HepG2 (cell line): ENCODE measurements around the gene AIP. TPM values are rescaled to one million over a fixed set of nuclear protein-coding genes. Genes with fewer than 3 reads are reported as not detected.
A peak's percentile ranks its signal among the peaks of the same experiment; 100 is the strongest.

Source experiments
- AKNA ChIP-seq: sonication (generic); formaldehyde crosslinking; IDR thresholded peaks from 2 replicates; pipeline ENCODE4 v1.4.0; 2020; ENCODE audit warnings: missing genetic modification reagents, borderline replicate concordance
- ATF7 ChIP-seq, 2 experiments: fragments of 450-650 bp in 1 of 2; sonication (generic) in 1 of 2; formaldehyde crosslinking in 1 of 2; IDR thresholded peaks; 2 replicates each; pipeline versions ENCODE4 v1.4.0 to v1.6.1; 2016 to 2020; ENCODE audit warnings: antibody characterized with exemption in 1 of 2, mild to moderate bottlenecking in 1 of 2, missing genetic modification reagents in 1 of 2
- CREB1 ChIP-seq, 2 experiments: fragments of 450-650 bp in 1 of 2; IDR thresholded peaks; 2 replicates each; pipeline ENCODE4 v1.6.1; 2016 to 2017; ENCODE audit warnings: control low read depth in 1 of 2, mild to moderate bottlenecking in 1 of 2, missing compliant biosample characterization in 1 of 2, missing genetic modification characterization in 1 of 2
- DMAP1 ChIP-seq: IDR thresholded peaks from 2 replicates; pipeline ENCODE4 v1.6.1; 2016
- FLYWCH1 ChIP-seq: sonication (generic); formaldehyde crosslinking; IDR thresholded peaks from 2 replicates; pipeline ENCODE4 v1.8.1; 2023; ENCODE audit warnings: mild to moderate bottlenecking, missing genetic modification reagents
- PPARG ChIP-seq: conservative IDR thresholded peaks from 2 replicates; pipeline ENCODE4 v1.6.1; 2016; ENCODE audit warnings: missing biosample characterization, missing genetic modification reagents
- SNAI1 ChIP-seq: sonication (generic); formaldehyde crosslinking; IDR thresholded peaks from 2 replicates; pipeline ENCODE4 v1.5.0; 2020; ENCODE audit warnings: mild to moderate bottlenecking, missing genetic modification reagents, borderline replicate concordance
- ZBED4 ChIP-seq: sonication (generic); formaldehyde crosslinking; IDR thresholded peaks from 2 replicates; pipeline ENCODE4 v1.4.0; 2020; ENCODE audit warnings: missing genetic modification reagents, borderline replicate concordance
- ZNF234 ChIP-seq: sonication (generic); formaldehyde crosslinking; conservative IDR thresholded peaks from 2 replicates; pipeline ENCODE4 v1.5.1; 2020; ENCODE audit warnings: mild to moderate bottlenecking, missing genetic modification reagents
- polyA plus RNA-seq, 8 experiments: library from polyadenylated mRNA; depleted of rRNA in 3 of 8; stranded (reverse) in 7 of 8; unstranded in 1 of 8; fragments of >200 nt; fragmentation: Illumina TruSeq in 4 of 8; extraction: Trizol in 4 of 8; gene quantifications; 2 replicates each; pipeline versions ENCODE4 v1.2.1 to v1.2.3, GENCODE V29; 2011 to 2016; ENCODE audit warnings: low read depth in 4 of 8, missing spikeins in 1 of 8, mixed read lengths in 1 of 8; ENCODE audit not compliant: insufficient read depth in 1 of 8
- total RNA-seq, 5 experiments: library from RNA; depleted of rRNA; stranded (reverse); fragments of >200 nt; fragmentation: Illumina TruSeq; extraction: Trizol; gene quantifications; 2 replicates each; pipeline ENCODE4 v1.2.3, GENCODE V29; 2016; ENCODE audit warnings: low read depth in 1 of 5
- TF ChIP-seq, protein P1 (sequence below): IDR thresholded peaks from 2 replicates; pipeline ENCODE4 v1.6.1; 2016; ENCODE audit warnings: missing genetic modification reagents, missing compliant biosample characterization
- TF ChIP-seq, protein P2 (sequence below): sonication (generic); formaldehyde crosslinking; IDR thresholded peaks from 2 replicates; pipeline ENCODE4 v1.8.0; 2022; ENCODE audit warnings: missing genetic modification reagents, mild to moderate bottlenecking, moderate library complexity, borderline replicate concordance
- TF ChIP-seq, protein P3 (sequence below): sonication (generic); formaldehyde crosslinking; IDR thresholded peaks from 2 replicates; pipeline ENCODE4 v1.4.0; 2020; ENCODE audit warnings: missing genetic modification reagents

AIP gene
- total and polyA plus RNA-seq, 2 of the 13 experiments (the other 11 are each of a cell fraction or from before 2014, with no cell fraction given), result 51.8 to 110 TPM

DNA sequence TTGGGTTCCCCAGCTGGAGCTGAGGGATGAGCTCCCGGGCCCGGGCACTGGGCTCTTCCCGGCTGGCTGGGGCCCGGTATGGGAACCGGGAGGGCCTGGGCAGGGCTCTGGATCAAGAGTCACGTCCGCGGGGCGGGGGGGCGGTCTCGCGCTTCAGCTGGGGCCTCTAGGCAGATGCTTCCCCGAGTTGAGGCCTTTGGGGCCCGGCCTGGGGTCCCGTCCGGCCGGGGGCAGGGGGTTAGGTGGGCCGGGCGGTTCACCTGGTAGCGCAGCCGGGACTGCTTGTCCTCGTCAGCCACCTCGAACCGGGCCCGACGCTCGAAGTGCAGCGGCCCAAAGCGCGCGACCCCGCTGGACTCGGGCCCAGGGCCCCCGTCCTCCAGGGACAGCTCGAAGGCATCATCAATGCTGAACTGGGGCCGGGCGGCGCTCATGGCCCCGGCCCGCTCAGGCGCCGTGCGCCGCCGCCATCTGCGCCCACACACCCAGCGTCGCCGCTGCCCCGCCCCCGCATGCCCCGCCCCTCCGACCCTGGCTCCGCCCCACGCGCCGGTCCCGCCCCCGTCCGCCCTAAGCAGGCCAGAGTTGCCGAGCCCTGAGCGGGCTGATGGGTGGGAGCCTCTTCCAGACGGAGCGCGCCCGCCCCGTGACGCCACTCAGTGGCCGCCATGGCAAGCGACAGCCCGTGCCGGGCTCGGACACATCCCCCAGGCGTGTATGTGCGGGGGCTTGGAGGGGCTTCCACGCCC is 13.9 kb upstream of the AIP start, which contains the start of gene TMEM134 (continued):
- TF ChIP-seq ZBED4 (CRISPR knock-in tag) (0 out of 2 replicates have a peak, but pooled peaks have one; percentile 7), FLYWCH1 (CRISPR knock-in tag) (no peak), ATF7 (IDR thresholded peaks at IDR 0.05) (no peak), ATF7 (CRISPR knock-in tag; IDR thresholded peaks at IDR 0.05) (0 out of 2 replicates have a peak, but pooled peaks have one; percentile 14), PPARG (CRISPR knock-in tag) (no peak), CREB1 (IDR thresholded peaks at IDR 0.05) (peak; percentile 70), CREB1 (CRISPR knock-in tag; IDR thresholded peaks at IDR 0.05) (no peak), DMAP1 (CRISPR knock-in tag) (peak; percentile 55), ZNF234 (no peak), AKNA (CRISPR knock-in tag) (no peak), SNAI1 (CRISPR knock-in tag) (no peak)
- TF ChIP-seq, protein P1, sequence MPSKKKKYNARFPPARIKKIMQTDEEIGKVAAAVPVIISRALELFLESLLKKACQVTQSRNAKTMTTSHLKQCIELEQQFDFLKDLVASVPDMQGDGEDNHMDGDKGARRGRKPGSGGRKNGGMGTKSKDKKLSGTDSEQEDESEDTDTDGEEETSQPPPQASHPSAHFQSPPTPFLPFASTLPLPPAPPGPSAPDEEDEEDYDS (CRISPR knock-in tag), result peak; percentile 56; the same call in 1 of the 2 replicates
- TF ChIP-seq, protein P2, sequence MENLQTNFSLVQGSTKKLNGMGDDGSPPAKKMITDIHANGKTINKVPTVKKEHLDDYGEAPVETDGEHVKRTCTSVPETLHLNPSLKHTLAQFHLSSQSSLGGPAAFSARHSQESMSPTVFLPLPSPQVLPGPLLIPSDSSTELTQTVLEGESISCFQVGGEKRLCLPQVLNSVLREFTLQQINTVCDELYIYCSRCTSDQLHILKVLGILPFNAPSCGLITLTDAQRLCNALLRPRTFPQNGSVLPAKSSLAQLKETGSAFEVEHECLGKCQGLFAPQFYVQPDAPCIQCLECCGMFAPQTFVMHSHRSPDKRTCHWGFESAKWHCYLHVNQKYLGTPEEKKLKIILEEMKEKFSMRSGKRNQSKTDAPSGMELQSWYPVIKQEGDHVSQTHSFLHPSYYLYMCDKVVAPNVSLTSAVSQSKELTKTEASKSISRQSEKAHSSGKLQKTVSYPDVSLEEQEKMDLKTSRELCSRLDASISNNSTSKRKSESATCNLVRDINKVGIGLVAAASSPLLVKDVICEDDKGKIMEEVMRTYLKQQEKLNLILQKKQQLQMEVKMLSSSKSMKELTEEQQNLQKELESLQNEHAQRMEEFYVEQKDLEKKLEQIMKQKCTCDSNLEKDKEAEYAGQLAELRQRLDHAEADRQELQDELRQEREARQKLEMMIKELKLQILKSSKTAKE, result no peak
- TF ChIP-seq, protein P3, sequence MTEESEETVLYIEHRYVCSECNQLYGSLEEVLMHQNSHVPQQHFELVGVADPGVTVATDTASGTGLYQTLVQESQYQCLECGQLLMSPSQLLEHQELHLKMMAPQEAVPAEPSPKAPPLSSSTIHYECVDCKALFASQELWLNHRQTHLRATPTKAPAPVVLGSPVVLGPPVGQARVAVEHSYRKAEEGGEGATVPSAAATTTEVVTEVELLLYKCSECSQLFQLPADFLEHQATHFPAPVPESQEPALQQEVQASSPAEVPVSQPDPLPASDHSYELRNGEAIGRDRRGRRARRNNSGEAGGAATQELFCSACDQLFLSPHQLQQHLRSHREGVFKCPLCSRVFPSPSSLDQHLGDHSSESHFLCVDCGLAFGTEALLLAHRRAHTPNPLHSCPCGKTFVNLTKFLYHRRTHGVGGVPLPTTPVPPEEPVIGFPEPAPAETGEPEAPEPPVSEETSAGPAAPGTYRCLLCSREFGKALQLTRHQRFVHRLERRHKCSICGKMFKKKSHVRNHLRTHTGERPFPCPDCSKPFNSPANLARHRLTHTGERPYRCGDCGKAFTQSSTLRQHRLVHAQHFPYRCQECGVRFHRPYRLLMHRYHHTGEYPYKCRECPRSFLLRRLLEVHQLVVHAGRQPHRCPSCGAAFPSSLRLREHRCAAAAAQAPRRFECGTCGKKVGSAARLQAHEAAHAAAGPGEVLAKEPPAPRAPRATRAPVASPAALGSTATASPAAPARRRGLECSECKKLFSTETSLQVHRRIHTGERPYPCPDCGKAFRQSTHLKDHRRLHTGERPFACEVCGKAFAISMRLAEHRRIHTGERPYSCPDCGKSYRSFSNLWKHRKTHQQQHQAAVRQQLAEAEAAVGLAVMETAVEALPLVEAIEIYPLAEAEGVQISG (CRISPR knock-in tag), result peak; percentile 82
